GM23248 (cell line): Measurements from ENCODE around the gene PLAC8L1. TPM values are rescaled to one million over a fixed set of nuclear protein-coding genes. Genes with fewer than 3 reads are reported as not detected.

Experiments used
- DNase-seq: peaks from one replicate; pipeline ENCODE4 v3.0.0-alpha.2; 2015
- H2AFZ ChIP-seq: fragments of 200-600 bp; sonication (generic); 2 replicates; pipeline ENCODE4 v1.6.1; 2016; ENCODE audit warnings: antibody characterized with exemption
- H3F3A ChIP-seq: fragments of 200-600 bp; sonication (generic); 2 replicates; pipeline ENCODE4 v1.6.1; 2016; ENCODE audit warnings: mild to moderate bottlenecking, antibody characterized with exemption, mixed run types; ENCODE audit not compliant: insufficient read depth
- H3K27ac ChIP-seq: fragments of 200-600 bp; sonication (generic); 2 replicates; pipeline ENCODE4 v1.5.1; 2016; ENCODE audit warnings: mild to moderate bottlenecking
- H3K27me3 ChIP-seq: fragments of 200-600 bp; sonication (generic); replicated peaks from 2 replicates; pipeline ENCODE4 v1.6.1; 2016; ENCODE audit warnings: mild to moderate bottlenecking; ENCODE audit not compliant: insufficient read depth
- H3K36me3 ChIP-seq: fragments of 200-600 bp; sonication (generic); 2 replicates; pipeline ENCODE4 v1.6.1; 2016; ENCODE audit warnings: low read depth, mild to moderate bottlenecking
- H3K4me1 ChIP-seq: fragments of 200-600 bp; sonication (generic); 2 replicates; pipeline ENCODE4 v1.6.1; 2016; ENCODE audit warnings: mild to moderate bottlenecking; ENCODE audit not compliant: insufficient read depth
- H3K4me2 ChIP-seq: fragments of 200-600 bp; sonication (generic); one replicate; pipeline ENCODE4 v1.6.1; 2016; ENCODE audit warnings: mild to moderate bottlenecking; ENCODE audit not compliant: unreplicated experiment
- H3K4me3 ChIP-seq: fragments of 200-600 bp; sonication (generic); 2 replicates; pipeline ENCODE4 v1.5.1; 2016; ENCODE audit warnings: mild to moderate bottlenecking
- H3K79me2 ChIP-seq: fragments of 200-600 bp; sonication (generic); 2 replicates; pipeline ENCODE4 v1.6.1; 2016; ENCODE audit warnings: mild to moderate bottlenecking; ENCODE audit not compliant: insufficient read depth
- H3K9ac ChIP-seq: fragments of 200-600 bp; sonication (generic); 2 replicates; pipeline ENCODE4 v1.6.1; 2016; ENCODE audit warnings: mild to moderate bottlenecking
- H3K9me2 ChIP-seq: fragments of 200-600 bp; sonication (generic); 2 replicates; pipeline ENCODE4 v1.6.1; 2016; ENCODE audit warnings: mixed run types, mild to moderate bottlenecking, moderate library complexity; ENCODE audit not compliant: insufficient read depth
- H3K9me3 ChIP-seq: fragments of 200-600 bp; sonication (generic); one replicate; pipeline ENCODE4 v1.6.1; 2017; ENCODE audit warnings: low read depth
- H4K20me1 ChIP-seq: fragments of 200-600 bp; sonication (generic); 2 replicates; pipeline ENCODE4 v1.6.0; 2016; ENCODE audit not compliant: insufficient read depth
- EZH2 ChIP-seq: fragments of 200-600 bp; sonication (generic); IDR thresholded peaks from 2 replicates; pipeline ENCODE4 v1.6.1; 2018; ENCODE audit warnings: antibody characterized with exemption, mild to moderate bottlenecking; ENCODE audit not compliant: insufficient read depth, poor library complexity, severe bottlenecking
- EZH2phosphoT487 ChIP-seq: fragments of 200-600 bp; sonication (generic); IDR thresholded peaks from 2 replicates; pipeline ENCODE4 v1.6.1; 2018; ENCODE audit warnings: antibody characterized with exemption, moderate library complexity, mild to moderate bottlenecking, low read depth; ENCODE audit not compliant: insufficient read depth
- WGBS, 2 experiments: methylation state at CpG; one replicate each; pipeline ENCODE4 v1.1.6; 2015 to 2017; ENCODE audit warnings: low lambda C conversion rate in 2 of 2, low coverage in 1 of 2; ENCODE audit errors: missing lambda C conversion rate in 2 of 2; 5-methylcytosine and 5-hydroxymethylcytosine counted together
- in situ Hi-C: fragments of 300-500 bp; cut with MboI; formaldehyde crosslinking; loops from 2 replicates; pipeline ENCODE4 v1.15.0; 2020
- polyA plus RNA-seq: library from polyadenylated mRNA; unstranded; fragments of >200 nt; fragmentation: Nextera tagmentation; extraction: Ambion mirVana; gene quantifications from 2 replicates; pipeline ENCODE4 v1.2.1, GENCODE V29; 2016
- total RNA-seq: library from RNA; depleted of rRNA; stranded (reverse); fragments of >200 nt; shearing (Covaris generic); gene quantifications from 2 replicates; pipeline ENCODE4 v1.2.3, GENCODE V29; 2014

Gene PLAC8L1
- total and polyA plus RNA-seq, 2 experiments from 2014 or later, result 0.41 to 2.3 TPM

- Histone ChIP-seq H3F3A (no peaks in the 10 kb centered on the region), H3K79me2 (no peaks in the 10 kb centered on the region), H2AFZ (no peak overlapping the region), H3K4me2 (no peak overlapping the region), H3K9me3 (no peaks in the 10 kb centered on the region), H4K20me1 (no peaks in the 10 kb centered on the region), H3K9me2 (no peaks in the 10 kb centered on the region), H3K27ac (no peak overlapping the region), H3K9ac (no peak overlapping the region), H3K27me3 (peaks cover 7% of the 10 kb centered on the region), H3K4me1 (no peaks in the 10 kb centered on the region; the same call in 1 of the 2 replicates), H3K36me3 (no peaks in the 10 kb centered on the region), H3K4me3 (no peak overlapping the region)
- in situ Hi-C loops, result loop anchor here (25.0 kb wide), 1 partner anchor 1839 kb away; no protein-coding TSS in a partner anchor
- TF ChIP-seq EZH2phosphoT487, result no peak
- TF ChIP-seq EZH2, result no peak
- 30 to 38% methylated on average over 3 of the region's 3 CpGs for WGBS, 2 experiments
- peak; percentile 79 for DNase-seq
These were observed 53.7 kb downstream of the PLAC8L1 start for GRCh38 chr5:146051678-146052077.

- Histone ChIP-seq H3K36me3 (no peaks in the 10 kb centered on the region), H3K4me2 (no peak overlapping the region), H3K79me2 (no peaks in the 10 kb centered on the region), H2AFZ (no peak overlapping the region), H3K27me3 (no peaks in the 10 kb centered on the region), H3K27ac (no peak overlapping the region), H3F3A (no peaks in the 10 kb centered on the region), H3K4me1 (no peaks in the 10 kb centered on the region; the same call in 1 of the 2 replicates), H3K9me3 (no peaks in the 10 kb centered on the region), H3K4me3 (no peak overlapping the region), H3K9me2 (no peaks in the 10 kb centered on the region), H4K20me1 (no peaks in the 10 kb centered on the region), H3K9ac (no peak overlapping the region)
- TF ChIP-seq EZH2, result no peak
- no peak for TF ChIP-seq EZH2phosphoT487
- DNase-seq, result no peak
- in situ Hi-C loops, result loop anchor here (25.0 kb wide), 1 partner anchor 1838 kb away; no protein-coding TSS in a partner anchor
- WGBS, 2 experiments, result 55 to 57% methylated on average over 5 of the region's 5 CpGs
These were observed 55.3 kb downstream of the PLAC8L1 start for GRCh38 chr5:146050086-146050485.

DNA sequence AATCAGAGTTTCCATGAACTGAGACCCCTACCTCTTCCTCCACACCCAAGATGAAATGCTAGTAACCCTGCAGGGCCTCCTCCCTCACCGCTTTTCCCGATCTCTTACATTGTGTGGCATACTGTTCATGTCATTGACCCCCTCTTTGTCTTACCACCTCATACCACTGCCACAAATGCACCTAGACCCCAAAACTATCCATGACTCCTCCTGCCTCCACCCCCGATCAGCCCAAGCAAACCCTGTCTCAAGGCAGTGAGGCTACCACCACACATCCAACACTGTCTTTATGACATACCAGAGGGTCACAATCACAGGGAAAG, 55.7 kb downstream of the PLAC8L1 start:
- no peaks in the 10 kb centered on the region for H4K20me1 ChIP-seq
- no peaks in the 10 kb centered on the region for H3K79me2 ChIP-seq
- no peak overlapping the region for H3K4me3 ChIP-seq
- no peak overlapping the region for H3K27ac ChIP-seq
- no peaks in the 10 kb centered on the region; the same call in 1 of the 2 replicates for H3K4me1 ChIP-seq
- no peak overlapping the region for H3K4me2 ChIP-seq
- WGBS, 2 experiments, result 31 to 38% methylated on average over 3 of the region's 3 CpGs
- H3K9ac ChIP-seq, result no peak overlapping the region
- no peak overlapping the region for H2AFZ ChIP-seq
- in situ Hi-C loops, result loop anchor here (25.0 kb wide), 1 partner anchor 1837 kb away; no protein-coding TSS in a partner anchor
- no peaks in the 10 kb centered on the region for H3K9me3 ChIP-seq
- no peak for DNase-seq
- no peaks in the 10 kb centered on the region for H3K27me3 ChIP-seq
- no peaks in the 10 kb centered on the region for H3K9me2 ChIP-seq
- no peaks in the 10 kb centered on the region for H3F3A ChIP-seq
- no peak for TF ChIP-seq EZH2
- no peak for TF ChIP-seq EZH2phosphoT487
- no peaks in the 10 kb centered on the region for H3K36me3 ChIP-seq

DNA sequence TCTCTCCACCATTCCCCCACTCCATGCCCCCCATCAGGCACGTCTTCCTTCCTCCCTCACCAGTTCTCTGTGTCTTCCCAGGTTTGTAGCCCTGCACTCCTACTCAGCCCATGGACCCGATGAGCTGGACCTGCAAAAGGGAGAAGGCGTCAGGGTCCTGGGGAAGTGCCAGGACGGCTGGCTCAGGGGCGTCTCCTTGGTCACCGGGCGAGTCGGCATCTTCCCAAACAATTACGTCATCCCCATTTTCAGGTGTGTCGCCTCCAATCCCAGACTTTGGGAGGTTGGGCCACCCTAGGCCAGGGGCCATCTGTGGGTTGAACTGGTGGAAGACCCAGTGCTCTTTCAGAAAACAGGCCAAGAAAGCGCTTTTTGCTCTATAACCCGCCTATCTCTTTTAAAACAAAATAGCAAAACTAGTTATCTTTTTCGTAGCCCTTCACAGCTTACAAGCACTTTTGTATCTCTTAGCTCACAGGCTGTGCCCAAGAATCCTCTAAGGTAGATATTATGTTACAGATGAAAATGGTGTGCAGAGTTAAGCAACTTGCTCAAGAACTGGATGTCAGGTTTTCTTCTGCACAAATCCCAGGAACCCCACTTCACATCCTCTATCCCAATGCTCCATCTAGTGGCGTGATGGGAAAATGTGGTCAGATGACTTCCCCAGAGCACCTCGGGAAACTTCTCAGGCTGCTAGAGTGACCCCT, 56.2 kb downstream of the PLAC8L1 start:
- H3F3A ChIP-seq, result no peaks in the 10 kb centered on the region
- no peaks in the 10 kb centered on the region for H4K20me1 ChIP-seq
- H3K27ac ChIP-seq, result no peak overlapping the region
- WGBS, 2 experiments, result 68 to 71% methylated on average over 15 of the region's 15 CpGs
- H3K9me2 ChIP-seq, result no peaks in the 10 kb centered on the region
- no peaks in the 10 kb centered on the region for H3K36me3 ChIP-seq
- H3K4me2 ChIP-seq, result no peak overlapping the region
- H3K27me3 ChIP-seq, result no peaks in the 10 kb centered on the region
- in situ Hi-C loops, result no loop called here
- H3K4me1 ChIP-seq, result no peaks in the 10 kb centered on the region; the same call in 1 of the 2 replicates
- no peaks in the 10 kb centered on the region for H3K9me3 ChIP-seq
- no peak for TF ChIP-seq EZH2phosphoT487
- no peak overlapping the region for H2AFZ ChIP-seq
- no peaks in the 10 kb centered on the region for H3K79me2 ChIP-seq
- H3K9ac ChIP-seq, result no peak overlapping the region
- DNase-seq, result peak; percentile 79
- H3K4me3 ChIP-seq, result no peak overlapping the region

- Histone ChIP-seq H3F3A (no peaks in the 10 kb centered on the region), H3K27me3 (no peaks in the 10 kb centered on the region), H3K36me3 (no peaks in the 10 kb centered on the region), H3K27ac (no peak overlapping the region), H4K20me1 (no peaks in the 10 kb centered on the region), H2AFZ (no peak overlapping the region), H3K4me3 (no peak overlapping the region), H3K4me2 (no peak overlapping the region), H3K9me2 (no peaks in the 10 kb centered on the region), H3K9me3 (no peaks in the 10 kb centered on the region), H3K9ac (no peak overlapping the region), H3K4me1 (peaks cover 5% of the 10 kb centered on the region), H3K79me2 (no peaks in the 10 kb centered on the region)
- no peak for DNase-seq
- WGBS, 2 experiments, result 86 to 91% methylated on average over 3 to 4 of the region's 4 CpGs
- TF ChIP-seq EZH2, result no peak
- TF ChIP-seq EZH2phosphoT487, result no peak
- in situ Hi-C loops, result no loop called here
These were observed 58.0 kb downstream of the PLAC8L1 start for GRCh38 chr5:146047396-146047795.
